HFF-Myc (cell line): Measurements from ENCODE around the gene GSTO1.
A peak's percentile ranks its signal among the peaks of the same experiment; 100 is the strongest.

Source experiments
- DNase-seq: peaks from one replicate; pipeline ENCODE4 v3.0.0-alpha.2; 2011; ENCODE audit warnings: low read depth; ENCODE audit errors: extremely low read depth
- H3K4me3 ChIP-seq: replicated peaks from 2 replicates; pipeline ENCODE4 v1.5.1; 2011; ENCODE audit warnings: low read depth, mild to moderate bottlenecking, control low read depth, low read length
- CTCF ChIP-seq: IDR thresholded peaks from 2 replicates; pipeline ENCODE4 v1.5.1; 2012; ENCODE audit warnings: mild to moderate bottlenecking, low read depth, low read length, control low read depth; ENCODE audit errors: missing control alignments

Gene GSTO1

GRCh38 chr10:104267721-104268404, 13.2 kb downstream of the GSTO1 start:
- no peak for DNase-seq
- no peak for TF ChIP-seq CTCF
- H3K4me3 ChIP-seq: peak overlapping the region; percentile 50

GRCh38 chr10:104268405-104268712, 13.7 kb downstream of the GSTO1 start:
- DNase-seq: no peak
- H3K4me3 ChIP-seq: peak overlapping the region; percentile 50
- TF ChIP-seq CTCF: no peak

- H3K4me3 ChIP-seq: peak within 1 kb of the TSS; percentile 50
- peak; percentile 68 for DNase-seq
These were observed 14.3 kb downstream of the GSTO1 start, which contains the start of gene GSTO2 for GRCh38 chr10:104268713-104269645. Gene GSTO2, plus strand, starts transcription at chr10:104269184. Its CDS starts 5,732 bp downstream, at chr10:104274916.

GRCh38 chr10:104273286-104273685, 18.6 kb downstream of the GSTO1 start:
- no peak for DNase-seq
- H3K4me3 ChIP-seq: no peak overlapping the region
- TF ChIP-seq CTCF: no peak

More at GRCh38 chr10:104268713-104269645, 14.3 kb downstream of the GSTO1 start, which contains the start of gene GSTO2:
- TF ChIP-seq CTCF: no peak

GRCh38 chr10:104273899-104274575, 19.3 kb downstream of the GSTO1 start:
- TF ChIP-seq CTCF: no peak
- H3K4me3 ChIP-seq: no peak overlapping the region
- no peak for DNase-seq

GRCh38 chr10:104274762-104275721, 20.4 kb downstream of the GSTO1 start:
- no peak for DNase-seq
- TF ChIP-seq CTCF: peak; percentile 82
- H3K4me3 ChIP-seq: peak overlapping the region; percentile 39
